T-helper 17 cell (primary cell): ENCODE data around the gene BSND. TPM values are rescaled to one million over a fixed set of nuclear protein-coding genes. Genes with fewer than 3 reads are reported as not detected.
A peak's percentile ranks its signal among the peaks of the same experiment; 100 is the strongest.
"Not testable (repeated sequence)": the region's sequence is repeated elsewhere in the genome, so short reads cannot be mapped to it uniquely, and the experiment has no call there.

ENCODE experiments used
- ATAC-seq: fragments of 150-1000 bp; cut with Tn5 transposase; 2 replicates; pipeline ENCODE4 v1.10.0; 2021; ENCODE audit warnings: mild to moderate bottlenecking, moderate library complexity
- DNase-seq, 3 donors: peaks; one replicate each; pipeline versions ENCODE4 v3.0.0 to v3.0.0-alpha.2; 2020 to 2021
- H3K9me3 ChIP-seq: one replicate; pipeline ENCODE4 v1.7.0; 2013; ENCODE audit warnings: low read length, mild to moderate bottlenecking; ENCODE audit not compliant: control insufficient read depth, poor library complexity, severe bottlenecking
- H3K27ac Mint-ChIP-seq: one replicate; pipeline ENCODE4 v1.8.0; 2022; ENCODE audit warnings: mild to moderate bottlenecking, moderate library complexity, mixed read lengths
- H3K27me3 Mint-ChIP-seq: one replicate; pipeline ENCODE4 v1.8.0; 2022; ENCODE audit warnings: mixed read lengths
- H3K36me3 Mint-ChIP-seq: one replicate; pipeline ENCODE4 v1.8.0; 2022; ENCODE audit warnings: low read depth, mixed read lengths
- H3K4me1 Mint-ChIP-seq: one replicate; pipeline ENCODE4 v1.8.0; 2022; ENCODE audit warnings: mild to moderate bottlenecking, mixed read lengths
- H3K4me3 Mint-ChIP-seq: one replicate; pipeline ENCODE4 v1.8.0; 2022; ENCODE audit warnings: mild to moderate bottlenecking, moderate library complexity, mixed read lengths
- total RNA-seq, 4 donors: library from RNA in 2 of 4; stranded (reverse) in 2 of 4; gene quantifications; one replicate each; pipeline ENCODE4 v1.2.3 and lab custom pipeline; 2022 to 2026

Gene BSND
- total RNA-seq, 2 donors from 2014 or later = 0.07 TPM; not detected in 1

DNA sequence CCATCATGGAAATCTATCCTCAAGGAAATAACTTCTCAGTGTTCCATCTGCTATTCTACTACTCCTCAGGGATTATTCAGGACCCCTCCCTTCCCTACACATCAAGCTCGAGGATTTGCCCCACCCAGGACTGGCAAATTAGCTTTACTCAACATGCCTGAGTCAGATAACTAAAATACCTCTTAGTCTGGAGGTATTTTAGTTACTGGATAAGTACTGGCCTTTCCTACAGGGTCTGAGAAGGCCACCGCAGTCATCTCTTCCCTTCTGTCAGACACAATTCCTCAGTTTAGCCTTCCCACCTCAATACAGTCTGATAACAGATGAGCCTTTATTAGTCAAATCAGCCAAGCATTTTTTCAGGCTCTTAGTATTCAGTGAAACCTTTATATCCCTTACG is 27.9 kb downstream of the BSND start:
- DNase-seq, H3K36me3 Mint-ChIP-seq, ATAC-seq: not testable (repeated sequence)

DNA sequence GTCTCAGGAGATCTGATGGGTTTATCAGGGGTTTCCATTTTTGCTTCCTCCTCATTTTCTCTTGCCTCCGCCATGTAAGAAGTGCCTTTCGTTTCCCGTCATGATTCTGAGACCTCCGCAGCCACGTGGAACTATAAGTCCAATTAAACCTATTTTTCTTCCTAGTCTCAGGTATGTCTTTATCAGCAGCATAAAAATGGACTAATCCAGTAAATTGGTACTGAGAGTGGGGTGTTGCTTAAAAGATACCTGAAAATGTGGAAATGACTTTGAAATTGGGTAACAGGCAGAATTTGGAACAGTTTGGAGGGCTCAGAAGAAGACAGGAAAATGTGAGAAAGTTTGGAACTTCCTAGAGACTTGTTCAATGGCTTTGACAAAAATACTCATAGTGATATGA is 32.4 kb downstream of the BSND start:
- H3K4me3 Mint-ChIP-seq, H3K4me1 Mint-ChIP-seq, ATAC-seq, H3K36me3 Mint-ChIP-seq, DNase-seq, H3K9me3 ChIP-seq, H3K27ac Mint-ChIP-seq: not testable (repeated sequence)
- H3K27me3 Mint-ChIP-seq = peaks cover 69% of the 10 kb centered on the region

More for the DNA sequence above, 27.9 kb downstream of the BSND start:
- not testable (repeated sequence) for H3K9me3 ChIP-seq, H3K4me3 Mint-ChIP-seq
- Mint-ChIP-seq H3K27me3 (peaks cover 50% of the 10 kb centered on the region), H3K27ac (peak overlapping the region; percentile 6), H3K4me1 (peaks cover 16% of the 10 kb centered on the region)

DNA sequence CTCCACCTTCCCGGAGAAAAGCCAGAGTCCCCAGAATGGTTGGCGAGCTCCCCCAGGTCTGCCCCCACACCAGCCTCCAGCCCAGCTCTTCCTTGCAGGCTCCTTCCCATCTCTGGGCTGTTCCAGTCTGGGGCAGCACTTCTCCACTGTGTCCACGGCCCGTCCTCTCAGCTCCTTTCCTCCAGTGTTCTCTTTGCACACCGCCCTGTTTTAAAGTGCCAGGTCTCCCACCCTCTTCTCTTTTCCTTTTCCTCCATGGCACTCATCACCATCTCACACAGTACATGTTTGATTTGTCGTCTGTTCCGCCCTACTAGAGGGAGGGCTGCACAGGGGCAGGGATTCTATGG is 34.5 kb downstream of the BSND start:
- Mint-ChIP-seq H3K27ac (no peak overlapping the region), H3K27me3 (peaks cover 90% of the 10 kb centered on the region)
- DNase-seq = no peak

GRCh38 chr1:55034476-55035133 is 35.9 kb downstream of the BSND start:
- peaks cover 98% of the 10 kb centered on the region for H3K27me3 Mint-ChIP-seq
- peaks cover 7% of the 10 kb centered on the region for H3K4me1 Mint-ChIP-seq
- H3K36me3 Mint-ChIP-seq = peaks cover 11% of the 10 kb centered on the region
- H3K4me3 Mint-ChIP-seq = no peak overlapping the region
- no peak overlapping the region for H3K27ac Mint-ChIP-seq
- ATAC-seq = no peak
- H3K9me3 ChIP-seq = no peaks in the 10 kb centered on the region
- no peak for DNase-seq

More for the DNA sequence above, 34.5 kb downstream of the BSND start:
- Mint-ChIP-seq H3K4me1 (peaks cover 7% of the 10 kb centered on the region), H3K36me3 (peaks cover 11% of the 10 kb centered on the region), H3K4me3 (no peak overlapping the region)
- H3K9me3 ChIP-seq = no peaks in the 10 kb centered on the region
- no peak for ATAC-seq

- H3K27me3 Mint-ChIP-seq = peaks cover 98% of the 10 kb centered on the region
- ATAC-seq (no peak), DNase-seq (no peak)
- no peaks in the 10 kb centered on the region for H3K9me3 ChIP-seq
- H3K36me3 Mint-ChIP-seq = peaks cover 8% of the 10 kb centered on the region
- no peak overlapping the region for H3K4me3 Mint-ChIP-seq
- peaks cover 3% of the 10 kb centered on the region for H3K4me1 Mint-ChIP-seq
- no peak overlapping the region for H3K27ac Mint-ChIP-seq
Measured at GRCh38 chr1:55035904-55036303, 37.2 kb downstream of the BSND start.

DNA sequence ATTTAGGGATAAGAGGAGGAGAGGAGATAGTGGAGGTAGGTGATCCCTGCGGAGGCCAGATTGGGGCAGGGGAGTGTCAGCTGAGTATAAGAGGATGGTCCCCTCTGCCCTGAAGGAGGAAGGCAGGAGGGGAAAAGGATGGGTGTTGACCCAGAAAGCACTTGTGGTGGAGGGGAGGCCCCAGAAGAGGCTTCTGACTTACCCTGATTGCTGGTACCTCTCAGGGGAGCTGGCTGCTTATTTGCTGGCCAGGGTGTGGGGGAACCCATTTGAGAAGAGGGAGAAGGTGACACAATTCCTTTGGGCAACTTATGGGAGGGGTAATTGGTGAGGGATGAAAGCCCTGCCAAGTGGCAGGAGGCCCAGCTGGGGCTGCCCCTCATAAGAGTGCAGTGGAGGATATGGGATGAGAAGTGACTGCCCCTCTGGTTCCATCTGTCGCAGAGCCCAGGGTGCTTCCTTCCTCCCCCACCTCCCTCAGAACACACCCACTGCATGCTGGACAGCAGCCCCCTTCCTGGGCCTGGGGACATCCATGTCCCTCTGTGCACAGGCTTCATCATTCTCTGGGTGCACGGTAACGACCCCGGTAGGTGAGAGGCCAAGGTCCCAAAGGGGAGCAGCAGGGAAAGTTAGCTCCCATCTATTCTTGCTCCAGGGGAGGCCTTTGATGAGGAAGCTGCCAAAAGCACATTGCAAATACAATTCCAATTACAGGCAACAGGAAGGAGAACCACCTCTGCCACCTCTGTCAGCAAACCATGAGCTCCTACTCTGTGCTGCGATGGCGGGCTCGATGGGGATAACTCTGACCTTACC is 39.2 kb downstream of the BSND start:
- Mint-ChIP-seq H3K4me3 (no peak overlapping the region), H3K27ac (no peak overlapping the region), H3K27me3 (peaks cover 96% of the 10 kb centered on the region), H3K36me3 (peaks cover 6% of the 10 kb centered on the region), H3K4me1 (peaks cover 3% of the 10 kb centered on the region)
- H3K9me3 ChIP-seq = no peaks in the 10 kb centered on the region
- ATAC-seq (no peak), DNase-seq (no peak)

GRCh38 chr1:55038552-55038838 is 39.8 kb downstream of the BSND start:
- Mint-ChIP-seq H3K27me3 (peaks cover 94% of the 10 kb centered on the region), H3K36me3 (peaks cover 3% of the 10 kb centered on the region), H3K27ac (no peak overlapping the region), H3K4me3 (no peak overlapping the region), H3K4me1 (peaks cover 3% of the 10 kb centered on the region)
- no peaks in the 10 kb centered on the region for H3K9me3 ChIP-seq
- DNase-seq (no peak), ATAC-seq (no peak)

DNA sequence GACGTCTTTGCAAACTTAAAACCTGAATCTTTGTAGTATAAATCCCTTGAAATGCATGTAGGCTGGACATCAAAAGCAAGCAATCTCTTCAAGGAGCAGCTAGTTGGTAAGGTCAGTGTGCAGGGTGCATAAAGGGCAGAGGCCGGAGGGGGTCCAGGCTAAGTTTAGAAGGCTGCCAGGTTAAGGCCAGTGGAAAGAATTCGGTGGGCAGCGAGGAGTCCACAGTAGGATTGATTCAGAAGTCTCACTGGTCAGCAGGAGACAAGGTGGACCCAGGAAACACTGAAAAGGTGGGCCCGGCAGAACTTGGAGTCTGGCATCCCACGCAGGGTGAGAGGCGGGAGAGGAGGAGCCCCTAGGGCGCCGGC is 40.2 kb downstream of the BSND start:
- DNase-seq (no peak), ATAC-seq (no peak)
- peaks cover 93% of the 10 kb centered on the region for H3K27me3 Mint-ChIP-seq
- peaks cover 3% of the 10 kb centered on the region for H3K4me1 Mint-ChIP-seq
- no peaks in the 10 kb centered on the region for H3K9me3 ChIP-seq
- no peak overlapping the region for H3K4me3 Mint-ChIP-seq
- H3K27ac Mint-ChIP-seq = no peak overlapping the region
- peaks cover 3% of the 10 kb centered on the region for H3K36me3 Mint-ChIP-seq

- Mint-ChIP-seq H3K4me3 (peak within 1 kb of the TSS; percentile 9), H3K36me3 (peaks cover 3% of the 10 kb centered on the region), H3K27me3 (peaks cover 88% of the 10 kb centered on the region), H3K4me1 (peaks cover 3% of the 10 kb centered on the region), H3K27ac (no peak within 1 kb of the TSS)
- ATAC-seq (no peak), DNase-seq (no peak)
- H3K9me3 ChIP-seq = no peaks in the 10 kb centered on the region
Measured at GRCh38 chr1:55039342-55040082, 40.8 kb downstream of the BSND start, which contains the start of gene PCSK9. PCSK9 (plus strand) TSS chr1:55039548; CDS start chr1:55039838, 290 bp downstream.

DNA sequence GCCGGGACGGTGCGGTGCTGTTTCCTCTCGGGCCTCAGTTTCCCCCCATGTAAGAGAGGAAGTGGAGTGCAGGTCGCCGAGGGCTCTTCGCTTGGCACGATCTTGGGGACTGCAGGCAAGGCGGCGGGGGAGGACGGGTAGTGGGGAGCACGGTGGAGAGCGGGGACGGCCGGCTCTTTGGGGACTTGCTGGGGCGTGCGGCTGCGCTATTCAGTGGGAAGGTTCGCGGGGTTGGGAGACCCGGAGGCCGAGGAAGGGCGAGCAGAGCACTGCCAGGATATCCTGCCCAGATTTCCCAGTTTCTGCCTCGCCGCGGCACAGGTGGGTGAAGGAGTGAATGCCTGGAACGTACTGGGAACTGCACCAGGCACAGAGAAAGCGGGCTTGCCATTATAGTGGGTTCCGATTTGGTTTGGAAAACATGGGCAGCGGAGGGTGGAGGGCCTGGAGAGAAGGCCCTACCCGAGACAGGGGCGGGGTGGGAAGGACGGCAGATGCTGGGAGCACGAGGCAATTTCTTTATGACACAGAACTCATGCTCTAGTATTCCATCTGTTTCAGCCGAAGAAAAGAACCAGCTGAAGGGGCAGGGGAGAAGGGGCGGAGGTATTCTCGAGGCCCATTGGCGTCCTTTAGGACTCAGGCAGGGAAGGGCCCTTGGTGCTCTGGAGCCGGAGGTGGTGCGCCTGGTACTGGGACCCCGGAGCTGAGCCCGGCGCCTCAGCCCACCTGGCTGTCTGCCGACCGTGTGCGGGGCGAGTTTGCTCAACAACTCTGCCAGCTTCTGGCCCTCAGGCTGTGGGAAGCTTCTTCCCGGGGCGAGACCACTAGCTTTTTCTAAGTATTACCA is 41.6 kb downstream of the BSND start:
- H3K27me3 Mint-ChIP-seq = peaks cover 80% of the 10 kb centered on the region
- no peak for ATAC-seq

DNA sequence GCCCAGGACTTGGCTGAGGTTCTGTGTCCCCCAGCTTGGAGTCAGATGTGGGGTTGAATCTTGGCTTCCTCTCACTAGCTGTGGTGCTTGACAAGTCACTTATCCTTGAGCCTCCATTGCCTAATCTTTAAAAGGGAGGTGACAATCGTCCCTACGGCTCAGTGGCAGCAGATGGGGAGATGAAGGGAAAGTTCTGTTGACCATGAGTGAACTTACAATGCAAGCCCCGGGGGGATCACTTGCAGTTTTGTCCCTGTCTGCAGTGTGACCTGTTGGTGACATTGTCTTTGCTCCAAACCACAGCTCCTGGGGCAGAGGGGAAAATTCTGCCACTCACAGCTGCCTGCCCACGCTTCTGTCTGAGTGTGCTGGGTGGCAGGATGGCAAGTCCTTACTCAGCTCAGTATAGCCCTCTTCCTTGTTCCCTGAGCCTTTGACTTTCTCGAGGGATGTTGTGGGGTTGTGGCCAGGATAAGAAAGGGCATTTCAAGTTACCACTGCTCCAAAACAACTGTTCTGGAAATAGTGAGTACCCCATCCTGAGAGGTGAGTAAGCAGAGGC is 42.3 kb downstream of the BSND start:
- peaks cover 3% of the 10 kb centered on the region for H3K4me1 Mint-ChIP-seq
- DNase-seq (no peak), ATAC-seq (no peak)
- H3K9me3 ChIP-seq = no peaks in the 10 kb centered on the region
- H3K36me3 Mint-ChIP-seq = peaks cover 3% of the 10 kb centered on the region
- H3K4me3 Mint-ChIP-seq = no peak overlapping the region
- peaks cover 73% of the 10 kb centered on the region for H3K27me3 Mint-ChIP-seq
- H3K27ac Mint-ChIP-seq = no peak overlapping the region

More for the DNA sequence above, 41.6 kb downstream of the BSND start:
- peaks cover 3% of the 10 kb centered on the region for H3K36me3 Mint-ChIP-seq
- H3K27ac Mint-ChIP-seq = no peak overlapping the region
- no peaks in the 10 kb centered on the region for H3K9me3 ChIP-seq
- peak overlapping the region; percentile 9 for H3K4me3 Mint-ChIP-seq
- H3K4me1 Mint-ChIP-seq = peaks cover 3% of the 10 kb centered on the region
- no peak for DNase-seq

GRCh38 chr1:55041613-55042012 is 42.9 kb downstream of the BSND start:
- Mint-ChIP-seq H3K27ac (no peak overlapping the region), H3K4me1 (peaks cover 3% of the 10 kb centered on the region), H3K36me3 (peaks cover 3% of the 10 kb centered on the region), H3K4me3 (no peak overlapping the region), H3K27me3 (peaks cover 67% of the 10 kb centered on the region)
- no peak for ATAC-seq
- H3K9me3 ChIP-seq = no peaks in the 10 kb centered on the region
- no peak for DNase-seq
